ENCODE data around the gene G3BP1. TPM values are rescaled to one million over a fixed set of nuclear protein-coding genes. Genes with fewer than 3 reads are reported as not detected.

G3BP1 gene
- total RNA-seq, 1 experiment from 2014 or later = 290 TPM

- in situ Hi-C loops (cut with HindIII; ENCODE audit: low pct_unique_long_range_greater_than_20kb, low sequenced_read_pairs) = no loop called here
- no peak overlapping the region for H3K4me3 ChIP-seq (ENCODE audit: low read depth in 2 of 2, low read length in 2 of 2)
- ChIA-PET CTCF (no interaction called here), POLR2A (no interaction called here)
- no peaks in the 10 kb centered on the region for H3K27me3 ChIP-seq (ENCODE audit: control insufficient read depth, insufficient read depth, low read length)
- peaks cover 51% of the 10 kb centered on the region for H3K36me3 ChIP-seq (ENCODE audit: control insufficient read depth, insufficient read depth, low read length)
- no peak overlapping the region for H3K27ac ChIP-seq (ENCODE audit: low read length)
- no peaks in the 10 kb centered on the region for H3K4me1 ChIP-seq (ENCODE audit: control insufficient read depth, insufficient read depth, low read length)
- intact Hi-C loops (cut with micrococcal nuclease; ENCODE audit: unreplicated experiment) = no loop called here
- no peak for TF ChIP-seq SIN3A (IDR thresholded peaks at IDR 0.05; ENCODE audit: borderline replicate concordance, insufficient read depth, low read depth, low read length)
- TF ChIP-seq, protein P1, sequence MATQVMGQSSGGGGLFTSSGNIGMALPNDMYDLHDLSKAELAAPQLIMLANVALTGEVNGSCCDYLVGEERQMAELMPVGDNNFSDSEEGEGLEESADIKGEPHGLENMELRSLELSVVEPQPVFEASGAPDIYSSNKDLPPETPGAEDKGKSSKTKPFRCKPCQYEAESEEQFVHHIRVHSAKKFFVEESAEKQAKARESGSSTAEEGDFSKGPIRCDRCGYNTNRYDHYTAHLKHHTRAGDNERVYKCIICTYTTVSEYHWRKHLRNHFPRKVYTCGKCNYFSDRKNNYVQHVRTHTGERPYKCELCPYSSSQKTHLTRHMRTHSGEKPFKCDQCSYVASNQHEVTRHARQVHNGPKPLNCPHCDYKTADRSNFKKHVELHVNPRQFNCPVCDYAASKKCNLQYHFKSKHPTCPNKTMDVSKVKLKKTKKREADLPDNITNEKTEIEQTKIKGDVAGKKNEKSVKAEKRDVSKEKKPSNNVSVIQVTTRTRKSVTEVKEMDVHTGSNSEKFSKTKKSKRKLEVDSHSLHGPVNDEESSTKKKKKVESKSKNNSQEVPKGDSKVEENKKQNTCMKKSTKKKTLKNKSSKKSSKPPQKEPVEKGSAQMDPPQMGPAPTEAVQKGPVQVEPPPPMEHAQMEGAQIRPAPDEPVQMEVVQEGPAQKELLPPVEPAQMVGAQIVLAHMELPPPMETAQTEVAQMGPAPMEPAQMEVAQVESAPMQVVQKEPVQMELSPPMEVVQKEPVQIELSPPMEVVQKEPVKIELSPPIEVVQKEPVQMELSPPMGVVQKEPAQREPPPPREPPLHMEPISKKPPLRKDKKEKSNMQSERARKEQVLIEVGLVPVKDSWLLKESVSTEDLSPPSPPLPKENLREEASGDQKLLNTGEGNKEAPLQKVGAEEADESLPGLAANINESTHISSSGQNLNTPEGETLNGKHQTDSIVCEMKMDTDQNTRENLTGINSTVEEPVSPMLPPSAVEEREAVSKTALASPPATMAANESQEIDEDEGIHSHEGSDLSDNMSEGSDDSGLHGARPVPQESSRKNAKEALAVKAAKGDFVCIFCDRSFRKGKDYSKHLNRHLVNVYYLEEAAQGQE (IDR thresholded peaks at IDR 0.05; ENCODE audit: insufficient read depth in 1 of 2, low read depth in 2 of 2, low read length in 1 of 2) = no peak
- TF ChIP-seq POLR2AphosphoS5 (IDR thresholded peaks at IDR 0.05; ENCODE audit: low read depth, low read length) = no peak
- TF ChIP-seq, protein P2, sequence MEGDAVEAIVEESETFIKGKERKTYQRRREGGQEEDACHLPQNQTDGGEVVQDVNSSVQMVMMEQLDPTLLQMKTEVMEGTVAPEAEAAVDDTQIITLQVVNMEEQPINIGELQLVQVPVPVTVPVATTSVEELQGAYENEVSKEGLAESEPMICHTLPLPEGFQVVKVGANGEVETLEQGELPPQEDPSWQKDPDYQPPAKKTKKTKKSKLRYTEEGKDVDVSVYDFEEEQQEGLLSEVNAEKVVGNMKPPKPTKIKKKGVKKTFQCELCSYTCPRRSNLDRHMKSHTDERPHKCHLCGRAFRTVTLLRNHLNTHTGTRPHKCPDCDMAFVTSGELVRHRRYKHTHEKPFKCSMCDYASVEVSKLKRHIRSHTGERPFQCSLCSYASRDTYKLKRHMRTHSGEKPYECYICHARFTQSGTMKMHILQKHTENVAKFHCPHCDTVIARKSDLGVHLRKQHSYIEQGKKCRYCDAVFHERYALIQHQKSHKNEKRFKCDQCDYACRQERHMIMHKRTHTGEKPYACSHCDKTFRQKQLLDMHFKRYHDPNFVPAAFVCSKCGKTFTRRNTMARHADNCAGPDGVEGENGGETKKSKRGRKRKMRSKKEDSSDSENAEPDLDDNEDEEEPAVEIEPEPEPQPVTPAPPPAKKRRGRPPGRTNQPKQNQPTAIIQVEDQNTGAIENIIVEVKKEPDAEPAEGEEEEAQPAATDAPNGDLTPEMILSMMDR (IDR thresholded peaks at IDR 0.05) = no peak
- no peak for TF ChIP-seq TCF7L2 (IDR thresholded peaks at IDR 0.05; ENCODE audit: low read depth, low read length)
- no peaks in the 10 kb centered on the region for H3K9me3 ChIP-seq (ENCODE audit: control insufficient read depth, insufficient read depth, low read depth, low read length)
- no TSS peak for BruUV-seq (replicated peaks)
- DNase-seq (ENCODE audit: low read depth, low spot score) (no peak), ATAC-seq (no peak)
Measured at GRCh38 chr5:151810449-151810848, 38.7 kb downstream of the G3BP1 start.

- H3K4me1 ChIP-seq (ENCODE audit: control insufficient read depth, insufficient read depth, low read length) = no peaks in the 10 kb centered on the region
- no peak for DNase-seq (ENCODE audit: low read depth, low spot score)
- H3K27me3 ChIP-seq (ENCODE audit: control insufficient read depth, insufficient read depth, low read length) = no peaks in the 10 kb centered on the region
- intact Hi-C loops (cut with micrococcal nuclease; ENCODE audit: unreplicated experiment) = no loop called here
- no peak overlapping the region for H3K4me3 ChIP-seq (ENCODE audit: low read depth in 2 of 2, low read length in 2 of 2)
- ChIA-PET POLR2A (no interaction called here), CTCF (no interaction called here)
- TF ChIP-seq TCF7L2 (IDR thresholded peaks at IDR 0.05; ENCODE audit: low read depth, low read length) = no peak
- TF ChIP-seq, protein P2 (IDR thresholded peaks at IDR 0.05) = no peak
- TF ChIP-seq, protein P1 (IDR thresholded peaks at IDR 0.05; ENCODE audit: insufficient read depth in 1 of 2, low read depth in 2 of 2, low read length in 1 of 2) = no peak
- no peak for TF ChIP-seq POLR2AphosphoS5 (IDR thresholded peaks at IDR 0.05; ENCODE audit: low read depth, low read length)
- TF ChIP-seq SIN3A (IDR thresholded peaks at IDR 0.05; ENCODE audit: borderline replicate concordance, insufficient read depth, low read depth, low read length) = no peak
- no peak overlapping the region for H3K27ac ChIP-seq (ENCODE audit: low read length)
- BruUV-seq (replicated peaks) = no TSS peak
- peaks cover 48% of the 10 kb centered on the region for H3K36me3 ChIP-seq (ENCODE audit: control insufficient read depth, insufficient read depth, low read length)
- ATAC-seq = no peak
- no peaks in the 10 kb centered on the region for H3K9me3 ChIP-seq (ENCODE audit: control insufficient read depth, insufficient read depth, low read depth, low read length)
- in situ Hi-C loops (cut with HindIII; ENCODE audit: low pct_unique_long_range_greater_than_20kb, low sequenced_read_pairs) = no loop called here
Measured at GRCh38 chr5:151810897-151811296, 39.1 kb downstream of the G3BP1 start.

Measured in Panc1 (cell line).